GM20000 (cell line): ENCODE measurements around the gene OR6S1.
A peak's percentile ranks its signal among the peaks of the same experiment; 100 is the strongest.
"Not testable (repeated sequence)": the region's sequence is repeated elsewhere in the genome, so short reads cannot be mapped to it uniquely, and the experiment has no call there.

Source experiments
- DNase-seq: peaks from one replicate; pipeline ENCODE4 v3.0.0; 2012; ENCODE audit warnings: low spot score
- TF ChIP-seq, protein P1 (sequence below): IDR thresholded peaks from 2 replicates; pipeline ENCODE4 v1.5.1; 2012; ENCODE audit warnings: mild to moderate bottlenecking, control low read depth; ENCODE audit errors: extremely low read depth, missing control alignments

The OR6S1 gene

GRCh38 chr14:20606190-20606901 is 35.1 kb downstream of the OR6S1 start:
- TF ChIP-seq, protein P1, sequence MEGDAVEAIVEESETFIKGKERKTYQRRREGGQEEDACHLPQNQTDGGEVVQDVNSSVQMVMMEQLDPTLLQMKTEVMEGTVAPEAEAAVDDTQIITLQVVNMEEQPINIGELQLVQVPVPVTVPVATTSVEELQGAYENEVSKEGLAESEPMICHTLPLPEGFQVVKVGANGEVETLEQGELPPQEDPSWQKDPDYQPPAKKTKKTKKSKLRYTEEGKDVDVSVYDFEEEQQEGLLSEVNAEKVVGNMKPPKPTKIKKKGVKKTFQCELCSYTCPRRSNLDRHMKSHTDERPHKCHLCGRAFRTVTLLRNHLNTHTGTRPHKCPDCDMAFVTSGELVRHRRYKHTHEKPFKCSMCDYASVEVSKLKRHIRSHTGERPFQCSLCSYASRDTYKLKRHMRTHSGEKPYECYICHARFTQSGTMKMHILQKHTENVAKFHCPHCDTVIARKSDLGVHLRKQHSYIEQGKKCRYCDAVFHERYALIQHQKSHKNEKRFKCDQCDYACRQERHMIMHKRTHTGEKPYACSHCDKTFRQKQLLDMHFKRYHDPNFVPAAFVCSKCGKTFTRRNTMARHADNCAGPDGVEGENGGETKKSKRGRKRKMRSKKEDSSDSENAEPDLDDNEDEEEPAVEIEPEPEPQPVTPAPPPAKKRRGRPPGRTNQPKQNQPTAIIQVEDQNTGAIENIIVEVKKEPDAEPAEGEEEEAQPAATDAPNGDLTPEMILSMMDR, result peak; percentile 16
- DNase-seq, result peak; percentile 21

GRCh38 chr14:20603813-20604690 is 37.4 kb downstream of the OR6S1 start:
- DNase-seq, result no peak
- TF ChIP-seq, protein P1, result no peak

- TF ChIP-seq, protein P1, result no peak
- DNase-seq, result no peak
Observed at GRCh38 chr14:20602583-20602982, 38.9 kb downstream of the OR6S1 start.

DNA sequence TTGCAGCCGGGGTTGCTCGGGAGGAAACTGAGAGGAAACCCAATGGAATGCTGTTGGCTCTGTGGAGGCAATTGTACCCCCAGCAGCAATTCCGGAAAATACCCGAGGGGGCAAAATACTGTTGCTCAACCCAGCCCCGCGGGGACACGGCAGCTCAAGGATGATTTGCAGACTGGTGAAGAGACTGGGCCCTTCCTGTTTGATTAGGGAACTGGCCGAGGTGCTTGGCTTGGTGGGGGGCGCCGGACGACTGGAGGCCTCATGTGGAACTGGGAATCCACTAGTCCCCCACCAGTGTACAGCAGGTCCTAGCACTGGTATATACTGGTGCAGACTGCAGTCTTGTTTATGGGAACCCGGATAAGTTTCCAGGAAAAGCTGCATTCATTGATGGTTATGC is 40.0 kb downstream of the OR6S1 start:
- no peak for DNase-seq
- TF ChIP-seq, protein P1, result no peak

DNA sequence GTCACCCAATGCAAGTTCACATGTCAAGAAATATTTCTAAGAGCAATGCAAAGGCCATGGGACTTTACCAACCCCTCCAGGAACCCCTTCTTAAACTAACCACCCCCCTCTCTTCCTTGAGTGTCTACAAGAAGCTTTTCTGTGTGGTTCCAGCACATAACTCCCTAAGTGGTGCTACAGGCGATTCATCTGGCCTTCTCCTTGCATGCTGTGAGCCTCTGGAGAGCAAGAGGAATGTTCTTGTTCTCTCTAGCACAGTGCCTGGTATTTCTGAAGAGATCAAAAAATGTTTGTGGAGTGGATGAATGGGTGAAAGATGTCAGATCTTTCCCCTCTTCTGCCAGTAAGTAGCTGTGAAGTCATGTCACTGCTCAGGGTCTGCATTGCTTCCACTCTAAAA is 44.4 kb downstream of the OR6S1 start:
- no peak for DNase-seq
- TF ChIP-seq, protein P1, result no peak

- DNase-seq, result not testable (repeated sequence)
Observed at GRCh38 chr14:20595726-20596125, 45.8 kb downstream of the OR6S1 start.

DNA sequence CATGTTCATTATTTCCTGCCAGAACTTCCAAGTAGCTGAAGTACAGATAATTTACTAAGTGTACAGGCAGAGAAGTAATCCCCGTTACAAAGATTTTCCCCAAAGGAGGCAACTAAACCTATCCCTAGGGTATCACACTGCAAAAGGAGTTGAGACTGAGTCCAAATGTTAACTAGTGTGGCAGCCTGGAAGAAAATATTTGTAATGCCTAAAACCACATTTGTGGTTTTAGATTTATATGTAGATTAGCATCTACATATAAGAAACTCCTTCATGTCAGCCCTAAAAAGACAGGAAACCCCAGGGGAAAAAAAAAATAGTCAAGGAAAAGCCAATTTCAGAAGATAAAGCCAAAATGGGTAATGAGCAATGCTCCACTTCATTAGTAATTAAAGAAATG is 48.9 kb downstream of the OR6S1 start:
- no peak for DNase-seq
- TF ChIP-seq, protein P1, result no peak
